Activated B cell treated with CpG ODN at 0.5 μM for 24 hours (primary cell): Measurements from ENCODE around the gene RNF169. TPM values are rescaled to one million over a fixed set of nuclear protein-coding genes. Genes with fewer than 3 reads are reported as not detected.

Source experiments
- ATAC-seq: fragments of 200-7000 bp; cut with Tn5 transposase; one replicate; pipeline ENCODE4 v1.10.0; 2021; ENCODE audit warnings: low read depth, mild to moderate bottlenecking, moderate library complexity
- CTCF ChIA-PET: fragments of 350-600 bp; sonication (Branson Sonifier 250); formaldehyde crosslinking; loops from one replicate; lab custom pipeline; 2021; ENCODE audit warnings: antibody characterized with exemption; lab: Charles Lee
- POLR2A ChIA-PET: fragments of 350-600 bp; sonication (Branson Sonifier 250); formaldehyde crosslinking; loops from one replicate; lab custom pipeline; 2021; ENCODE audit warnings: antibody characterized with exemption; lab: Charles Lee
- DNase-seq: peaks from one replicate; pipeline ENCODE4 v3.0.0; 2022
- H3K27ac Mint-ChIP-seq: one replicate; pipeline ENCODE4 v1.8.0; 2020; ENCODE audit warnings: mixed read lengths
- H3K27me3 Mint-ChIP-seq: one replicate; pipeline ENCODE4 v1.8.0; 2021; ENCODE audit warnings: mixed read lengths
- H3K36me3 Mint-ChIP-seq: one replicate; pipeline ENCODE4 v1.8.0; 2021; ENCODE audit warnings: low read depth, mixed read lengths
- H3K4me1 Mint-ChIP-seq: one replicate; pipeline ENCODE4 v1.8.0; 2021; ENCODE audit warnings: mixed read lengths
- H3K4me3 Mint-ChIP-seq: one replicate; pipeline ENCODE4 v1.8.0; 2020; ENCODE audit warnings: mild to moderate bottlenecking, mixed read lengths
- H3K9me3 Mint-ChIP-seq: one replicate; pipeline ENCODE4 v1.8.0; 2020; ENCODE audit warnings: mixed read lengths
- CTCF ChIP-seq: fragments of 200-600 bp; IDR thresholded peaks from one replicate; pipeline ENCODE4 v1.8.0; 2022; ENCODE audit warnings: antibody characterized with exemption, mild to moderate bottlenecking
- intact Hi-C: fragments of 100-400 bp; cut with micrococcal nuclease; formaldehyde crosslinking; loops from one replicate; pipeline ENCODE4 v1.15.1; 2024
- total RNA-seq: library from RNA; stranded (reverse); gene quantifications from 2 replicates; pipeline ENCODE4 v1.2.3, GENCODE V29; 2022

Gene RNF169
- total RNA-seq, 1 donor from 2014 or later: 22.2 TPM

GRCh38 chr11:74846770-74847169 is 98.1 kb downstream of the RNF169 start:
- POLR2A ChIA-PET: no interaction called here
- TF ChIP-seq CTCF: no peak
- no peaks in the 10 kb centered on the region for H3K27me3 Mint-ChIP-seq
- no peak overlapping the region for H3K4me3 Mint-ChIP-seq
- DNase-seq (no peak), ATAC-seq (no peak)
- H3K4me1 Mint-ChIP-seq: peaks cover 20% of the 10 kb centered on the region
- H3K9me3 Mint-ChIP-seq: no peaks in the 10 kb centered on the region
- CTCF ChIA-PET: no interaction called here
- peaks cover 92% of the 10 kb centered on the region for H3K36me3 Mint-ChIP-seq
- intact Hi-C loops: no loop called here
- H3K27ac Mint-ChIP-seq: no peak overlapping the region

DNA sequence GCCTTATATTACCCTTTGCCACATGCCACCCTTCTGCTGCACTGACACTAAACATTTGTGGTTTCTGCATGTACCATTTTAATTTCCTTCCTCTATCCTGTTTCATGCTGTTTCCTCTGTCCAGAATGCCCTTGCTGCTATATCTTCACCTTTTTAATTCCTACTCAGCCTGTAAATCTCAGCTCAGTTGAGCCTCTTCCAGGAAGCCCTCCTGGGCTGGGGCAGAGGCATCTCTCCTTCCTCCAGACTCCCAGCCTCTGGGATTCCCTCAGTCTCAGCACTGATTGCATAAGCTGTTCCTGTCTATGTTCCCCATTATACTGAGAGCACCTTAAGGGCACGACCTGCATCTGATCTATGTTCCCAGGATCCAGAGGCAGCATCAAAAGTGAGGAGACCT is 98.7 kb downstream of the RNF169 start:
- ChIA-PET POLR2A (no interaction called here), CTCF (no interaction called here)
- Mint-ChIP-seq H3K27ac (no peak overlapping the region), H3K4me3 (no peak overlapping the region), H3K27me3 (no peaks in the 10 kb centered on the region), H3K4me1 (peaks cover 20% of the 10 kb centered on the region), H3K9me3 (no peaks in the 10 kb centered on the region), H3K36me3 (peaks cover 92% of the 10 kb centered on the region)
- no peak for DNase-seq
- no peak for TF ChIP-seq CTCF
- intact Hi-C loops: no loop called here
- no peak for ATAC-seq

- ChIA-PET CTCF (no interaction called here), POLR2A (no interaction called here)
- Mint-ChIP-seq H3K4me1 (peaks cover 20% of the 10 kb centered on the region), H3K27me3 (no peaks in the 10 kb centered on the region), H3K27ac (no peak overlapping the region), H3K9me3 (no peaks in the 10 kb centered on the region), H3K36me3 (peaks cover 92% of the 10 kb centered on the region), H3K4me3 (no peak overlapping the region)
- DNase-seq: no peak
- intact Hi-C loops: no loop called here
- ATAC-seq: no peak
- no peak for TF ChIP-seq CTCF
These were observed 99.2 kb downstream of the RNF169 start for GRCh38 chr11:74847895-74848294.

GRCh38 chr11:74849525-74850391 is 101.1 kb downstream of the RNF169 start:
- no peak overlapping the region for H3K27ac Mint-ChIP-seq
- no peak for TF ChIP-seq CTCF
- no peak overlapping the region for H3K4me3 Mint-ChIP-seq
- DNase-seq (no peak), ATAC-seq (no peak)
- ChIA-PET CTCF (no interaction called here), POLR2A (no interaction called here)
- no peaks in the 10 kb centered on the region for H3K9me3 Mint-ChIP-seq
- peaks cover 20% of the 10 kb centered on the region for H3K4me1 Mint-ChIP-seq
- no peaks in the 10 kb centered on the region for H3K27me3 Mint-ChIP-seq
- intact Hi-C loops: no loop called here
- peaks cover 91% of the 10 kb centered on the region for H3K36me3 Mint-ChIP-seq

- Mint-ChIP-seq H3K36me3 (peaks cover 84% of the 10 kb centered on the region), H3K9me3 (no peaks in the 10 kb centered on the region), H3K27ac (no peak overlapping the region), H3K27me3 (no peaks in the 10 kb centered on the region), H3K4me3 (no peak overlapping the region), H3K4me1 (peaks cover 4% of the 10 kb centered on the region)
- POLR2A ChIA-PET: interaction anchor here (0.6 kb wide), 1 partner anchor 13 kb away, joined by 3 read pairs; no protein-coding TSS in a partner anchor
- DNase-seq (no peak), ATAC-seq (no peak)
- CTCF ChIA-PET: no interaction called here
- no peak for TF ChIP-seq CTCF
- intact Hi-C loops: no loop called here
These were observed 104.6 kb downstream of the RNF169 start for GRCh38 chr11:74853223-74853622.
